ENCODE results near the gene HNRNPUL2.

HNRNPUL2 gene

DNA sequence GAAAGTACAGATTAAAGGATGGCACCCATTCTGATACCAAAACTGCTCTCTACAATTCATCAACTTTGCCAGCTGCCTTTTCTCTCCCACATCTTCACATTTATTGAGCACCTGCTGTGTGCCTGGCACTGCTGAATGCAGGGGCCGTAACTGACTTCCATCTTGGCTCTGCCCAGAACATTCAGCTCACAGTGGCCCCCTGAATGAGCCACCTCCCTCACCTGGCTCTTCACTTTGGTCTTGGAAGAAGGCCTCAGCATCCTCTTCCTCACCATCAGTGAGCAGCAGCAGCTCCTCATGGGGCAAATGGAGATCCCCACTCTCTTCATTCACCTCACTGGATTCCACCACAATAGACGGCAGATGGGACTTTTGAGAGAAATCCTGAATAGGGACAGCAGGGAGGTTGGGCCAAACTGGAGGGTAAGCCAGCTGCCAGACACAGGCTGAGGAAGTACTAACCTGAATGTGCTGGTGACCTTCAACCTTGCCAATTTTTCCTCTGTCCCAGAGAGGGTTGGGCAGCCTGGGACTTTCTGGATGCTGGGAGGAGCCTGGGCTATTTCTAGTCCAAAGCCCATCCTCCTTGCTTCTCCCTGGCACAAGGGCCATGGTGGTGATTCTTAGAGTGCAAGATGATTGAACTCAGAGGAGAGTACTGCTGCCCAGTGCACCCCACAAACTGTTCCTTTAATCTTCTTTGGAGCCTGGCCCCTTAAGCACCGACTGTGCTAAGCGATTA, 57.7 kb downstream of the HNRNPUL2 start:
- TF ChIP-seq, protein P1, sequence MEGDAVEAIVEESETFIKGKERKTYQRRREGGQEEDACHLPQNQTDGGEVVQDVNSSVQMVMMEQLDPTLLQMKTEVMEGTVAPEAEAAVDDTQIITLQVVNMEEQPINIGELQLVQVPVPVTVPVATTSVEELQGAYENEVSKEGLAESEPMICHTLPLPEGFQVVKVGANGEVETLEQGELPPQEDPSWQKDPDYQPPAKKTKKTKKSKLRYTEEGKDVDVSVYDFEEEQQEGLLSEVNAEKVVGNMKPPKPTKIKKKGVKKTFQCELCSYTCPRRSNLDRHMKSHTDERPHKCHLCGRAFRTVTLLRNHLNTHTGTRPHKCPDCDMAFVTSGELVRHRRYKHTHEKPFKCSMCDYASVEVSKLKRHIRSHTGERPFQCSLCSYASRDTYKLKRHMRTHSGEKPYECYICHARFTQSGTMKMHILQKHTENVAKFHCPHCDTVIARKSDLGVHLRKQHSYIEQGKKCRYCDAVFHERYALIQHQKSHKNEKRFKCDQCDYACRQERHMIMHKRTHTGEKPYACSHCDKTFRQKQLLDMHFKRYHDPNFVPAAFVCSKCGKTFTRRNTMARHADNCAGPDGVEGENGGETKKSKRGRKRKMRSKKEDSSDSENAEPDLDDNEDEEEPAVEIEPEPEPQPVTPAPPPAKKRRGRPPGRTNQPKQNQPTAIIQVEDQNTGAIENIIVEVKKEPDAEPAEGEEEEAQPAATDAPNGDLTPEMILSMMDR (IDR thresholded peaks at IDR 0.05; ENCODE audit: low read depth, low read length): no peak
- DNase-seq (ENCODE audit: extremely low read depth, low read depth): no peak

GRCh38 chr11:62667460-62667859, 59.8 kb downstream of the HNRNPUL2 start:
- TF ChIP-seq, protein P1 (IDR thresholded peaks at IDR 0.05; ENCODE audit: low read depth, low read length): no peak

DNA sequence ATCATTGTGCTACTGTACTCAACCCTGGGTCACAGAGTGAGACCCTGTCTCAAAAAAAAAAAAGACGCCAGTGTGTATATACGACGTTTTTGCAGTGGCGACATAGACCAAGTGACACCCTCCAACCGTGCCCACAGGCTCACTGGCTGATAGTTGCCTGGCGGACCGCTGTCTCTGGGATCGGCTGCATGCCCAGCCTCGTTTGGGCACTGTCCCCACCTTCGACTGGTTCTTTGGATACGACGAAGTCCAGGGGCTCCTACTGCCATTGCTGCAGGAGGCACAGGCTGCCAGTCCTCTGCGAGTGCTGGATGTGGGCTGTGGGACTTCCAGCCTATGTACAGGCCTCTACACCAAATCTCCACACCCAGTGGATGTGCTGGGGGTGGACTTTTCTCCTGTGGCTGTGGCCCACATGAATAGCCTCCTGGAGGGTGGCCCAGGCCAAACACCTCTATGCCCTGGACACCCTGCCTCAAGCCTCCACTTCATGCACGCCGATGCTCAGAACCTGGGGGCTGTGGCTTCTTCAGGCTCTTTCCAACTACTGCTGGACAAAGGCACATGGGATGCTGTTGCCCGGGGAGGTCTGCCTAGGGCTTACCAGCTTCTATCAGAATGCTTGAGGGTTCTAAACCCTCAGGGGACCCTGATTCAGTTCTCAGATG, 60.9 kb downstream of the HNRNPUL2 start:
- DNase-seq (ENCODE audit: extremely low read depth, low read depth): no peak
- TF ChIP-seq, protein P1 (IDR thresholded peaks at IDR 0.05; ENCODE audit: low read depth, low read length): no peak

More at GRCh38 chr11:62667460-62667859, 59.8 kb downstream of the HNRNPUL2 start:
- DNase-seq (ENCODE audit: extremely low read depth, low read depth): no peak

DNA sequence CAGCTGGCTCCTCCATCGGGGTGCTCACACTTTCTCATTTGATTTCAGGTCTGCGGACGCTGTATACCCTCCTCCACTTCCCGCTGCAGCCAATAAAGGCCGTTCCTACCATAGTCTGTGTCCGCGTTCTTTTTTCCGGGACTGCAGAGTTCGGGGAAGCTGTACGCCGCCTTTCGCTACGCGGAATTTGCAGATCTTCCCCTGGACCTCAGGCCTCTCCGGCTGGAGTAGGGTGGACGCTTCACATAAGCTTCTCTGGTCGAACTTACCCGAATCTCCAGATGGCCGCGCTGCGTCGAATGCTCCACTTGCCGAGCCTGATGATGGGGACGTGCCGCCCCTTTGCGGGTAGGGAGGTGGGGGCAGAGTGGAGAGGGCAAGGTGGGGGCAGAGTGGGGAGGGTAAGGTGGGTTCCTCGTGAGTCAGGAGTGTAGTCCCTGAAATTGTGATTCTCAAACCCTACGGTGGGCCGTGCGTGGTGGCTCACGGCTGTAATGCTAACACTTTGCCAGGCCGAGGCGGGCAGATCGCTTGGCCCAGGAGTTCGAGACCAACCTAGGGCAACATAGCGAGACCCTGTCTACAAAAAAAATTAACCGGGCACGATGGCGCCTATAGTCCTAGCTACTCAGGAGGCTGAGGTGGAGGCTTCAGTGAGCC, 61.5 kb downstream of the HNRNPUL2 start:
- no peak for DNase-seq (ENCODE audit: extremely low read depth, low read depth)
- TF ChIP-seq, protein P1 (IDR thresholded peaks at IDR 0.05; ENCODE audit: low read depth, low read length): no peak

- DNase-seq (ENCODE audit: extremely low read depth, low read depth): peak; percentile 85
- TF ChIP-seq, protein P1 (IDR thresholded peaks at IDR 0.05; ENCODE audit: low read depth, low read length): no peak
Observed at GRCh38 chr11:62665075-62665598, 62.1 kb downstream of the HNRNPUL2 start, which contains the start of the genes C11orf98 and CSKMT. Gene C11orf98, minus strand, starts transcription at chr11:62665210. Its CDS starts 41 bp downstream, at chr11:62665169. Gene CSKMT, plus strand, starts transcription at chr11:62665312. Its CDS starts 568 bp downstream, at chr11:62665880.

DNA sequence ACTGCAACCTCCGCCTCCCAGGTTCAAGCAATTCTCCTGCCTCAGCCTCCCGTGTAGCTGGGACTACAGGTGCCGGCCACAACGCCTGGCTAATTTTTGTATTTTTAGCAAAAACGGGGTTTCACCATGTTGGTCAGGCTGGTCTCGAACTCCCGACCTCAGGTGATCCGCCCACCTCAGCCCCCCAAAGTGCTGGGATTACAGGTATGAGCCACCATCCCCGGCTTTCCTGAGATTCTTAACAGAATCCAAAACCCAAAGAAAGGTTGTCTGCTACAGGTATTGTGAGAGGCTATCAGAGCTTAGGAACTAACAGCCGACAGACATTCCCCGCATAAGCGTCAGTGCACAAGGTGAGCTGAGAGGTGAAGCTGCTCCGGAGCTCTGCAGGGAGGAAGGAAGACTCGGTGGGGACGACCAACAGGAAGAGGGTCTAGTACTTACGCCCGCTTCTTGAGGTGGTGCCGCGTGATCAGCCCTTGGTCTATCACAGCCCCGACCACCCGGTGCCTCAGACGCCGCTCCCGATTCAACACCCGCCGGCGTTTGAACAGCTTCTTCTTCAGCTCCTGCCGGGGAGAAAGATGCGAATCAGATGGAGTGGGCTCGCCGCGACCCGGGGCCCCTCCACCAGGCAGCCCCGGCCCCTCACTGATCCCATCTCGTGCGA, 62.7 kb downstream of the HNRNPUL2 start:
- DNase-seq (ENCODE audit: extremely low read depth, low read depth): no peak

More for the DNA sequence above, 62.7 kb downstream of the HNRNPUL2 start:
- TF ChIP-seq, protein P1 (IDR thresholded peaks at IDR 0.05; ENCODE audit: low read depth, low read length): no peak
